ENCODE results near the gene ANO7. TPM values are rescaled to one million over a fixed set of nuclear protein-coding genes. Genes with fewer than 3 reads are reported as not detected.

ANO7 gene
- total RNA-seq, 1 experiment from 2014 or later = 5.2 TPM

DNA sequence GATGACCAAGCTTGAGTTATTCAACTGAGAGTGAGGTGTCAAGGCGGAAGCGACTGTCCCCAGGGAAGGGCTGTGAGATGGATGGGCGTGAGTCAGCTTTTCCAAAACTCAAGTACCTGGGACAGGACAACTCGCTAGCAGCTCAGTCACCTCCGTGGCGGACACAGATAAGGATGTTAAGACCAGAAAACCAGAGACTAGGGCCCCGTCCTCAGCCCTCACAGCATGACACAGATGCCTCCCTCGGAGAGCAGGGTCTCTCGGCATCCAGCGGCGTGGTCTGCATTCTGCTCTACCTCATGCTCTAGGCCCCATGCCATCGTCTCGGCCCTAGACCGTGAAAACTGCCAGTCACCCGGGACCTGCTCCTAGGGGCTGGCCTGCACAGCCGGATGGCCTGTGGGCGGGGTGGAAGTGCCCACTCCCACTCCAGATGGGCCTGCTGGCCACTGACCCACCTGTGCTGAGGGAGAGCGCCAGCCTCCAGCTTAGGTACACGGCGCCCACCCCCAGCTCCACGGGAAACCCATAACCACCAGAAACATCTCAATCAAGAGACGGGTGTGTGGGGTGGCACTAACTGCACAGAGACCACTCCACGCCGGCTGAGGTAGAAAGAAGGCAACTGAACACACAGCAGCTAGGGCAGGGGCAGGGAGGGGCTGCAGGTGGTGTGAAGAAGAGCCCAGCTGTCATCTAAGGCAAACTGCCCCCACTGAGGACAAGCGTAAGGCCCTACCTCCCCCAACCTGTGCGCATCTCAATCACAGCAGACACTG, 39.8 kb downstream of the ANO7 start:
- Histone ChIP-seq H3K23ac (ENCODE audit: insufficient read length, low read depth, low read length) (no peak overlapping the region), H3K56ac (ENCODE audit: insufficient read length, low read depth, low read length) (no peak overlapping the region), H3K4me1 (ENCODE audit: insufficient read depth, low read length) (no peaks in the 10 kb centered on the region), H3K79me2 (ENCODE audit: insufficient read depth, low read length) (no peaks in the 10 kb centered on the region), H3T11ph (ENCODE audit: low read length) (no peak overlapping the region), H3K23me2 (ENCODE audit: insufficient read length, low read depth, low read length, poor library complexity, severe bottlenecking) (no peaks in the 10 kb centered on the region), H2AFZ (ENCODE audit: low read length) (no peak overlapping the region), H2BK120ac (ENCODE audit: low read depth, low read length, poor library complexity, severe bottlenecking) (no peak overlapping the region), H3K27me3 (ENCODE audit: insufficient read depth, low read length) (no peaks in the 10 kb centered on the region), H4K20me1 (ENCODE audit: control insufficient read depth, insufficient read depth, insufficient read length) (peaks cover 2% of the 10 kb centered on the region), H3K9me3 (ENCODE audit: control insufficient read depth, low read depth, low read length) (no peaks in the 10 kb centered on the region), H3K27ac (ENCODE audit: insufficient read length, low read depth, low read length) (no peak overlapping the region), H3K14ac (ENCODE audit: insufficient read depth, low read length) (no peak overlapping the region), H3K9ac (ENCODE audit: extremely low read depth, insufficient read length, low read length) (no peak overlapping the region), H4K91ac (ENCODE audit: insufficient read length, low read depth, low read length) (no peak overlapping the region), H4K5ac (ENCODE audit: insufficient read length, low read depth, low read length) (no peak overlapping the region), H3K79me1 (ENCODE audit: insufficient read depth, low read depth, low read length, poor library complexity, severe bottlenecking) (no peaks in the 10 kb centered on the region), H2BK12ac (ENCODE audit: insufficient read length, low read depth, low read length) (no peak overlapping the region), H3K4me2 (ENCODE audit: insufficient read depth, insufficient read length, low read length) (no peak overlapping the region), H3K18ac (ENCODE audit: insufficient read length, low read depth, low read length) (no peak overlapping the region), H2BK5ac (ENCODE audit: insufficient read length, low read length) (no peak overlapping the region), H4K8ac (replicated peaks; ENCODE audit: insufficient read length, low read depth, low read length) (no peak overlapping the region), H3K4ac (ENCODE audit: low read depth, low read length) (no peak overlapping the region), H2BK20ac (ENCODE audit: low read depth, low read length, poor library complexity, severe bottlenecking) (no peak overlapping the region), H2AK5ac (ENCODE audit: insufficient read length, low read length) (no peak overlapping the region), H2BK15ac (ENCODE audit: low read depth, low read length) (no peak overlapping the region)
- no peak for DNase-seq
- Mint-ChIP-seq H3K27me3 (ENCODE audit: low read depth) (no peaks in the 10 kb centered on the region; the same call in 1 of the 2 replicates), H3K4me1 (peaks cover 4 to 12% of the 10 kb centered on the region in 2 experiments; a peak in 2 of 4 replicates), H3K4me3 (no peak overlapping the region), H3K9me3 (no peaks in the 10 kb centered on the region), H3K36me3 (ENCODE audit: insufficient read depth in 1 of 3, low read depth in 3 of 3) (peaks cover 25 to 75% (median 63%) of the 10 kb centered on the region in 3 experiments; a peak in 6 of 7 replicates), H3K27ac (peak overlapping the region in 2 of 3 experiments; percentile 74 to 77; a peak in 3 of 7 replicates)
- no CpG with 5 or more reads among the region's 26 CpGs for WGBS (ENCODE audit: extremely low coverage, insufficient read length, low lambda C conversion rate)
- TF ChIP-seq, protein P1, sequence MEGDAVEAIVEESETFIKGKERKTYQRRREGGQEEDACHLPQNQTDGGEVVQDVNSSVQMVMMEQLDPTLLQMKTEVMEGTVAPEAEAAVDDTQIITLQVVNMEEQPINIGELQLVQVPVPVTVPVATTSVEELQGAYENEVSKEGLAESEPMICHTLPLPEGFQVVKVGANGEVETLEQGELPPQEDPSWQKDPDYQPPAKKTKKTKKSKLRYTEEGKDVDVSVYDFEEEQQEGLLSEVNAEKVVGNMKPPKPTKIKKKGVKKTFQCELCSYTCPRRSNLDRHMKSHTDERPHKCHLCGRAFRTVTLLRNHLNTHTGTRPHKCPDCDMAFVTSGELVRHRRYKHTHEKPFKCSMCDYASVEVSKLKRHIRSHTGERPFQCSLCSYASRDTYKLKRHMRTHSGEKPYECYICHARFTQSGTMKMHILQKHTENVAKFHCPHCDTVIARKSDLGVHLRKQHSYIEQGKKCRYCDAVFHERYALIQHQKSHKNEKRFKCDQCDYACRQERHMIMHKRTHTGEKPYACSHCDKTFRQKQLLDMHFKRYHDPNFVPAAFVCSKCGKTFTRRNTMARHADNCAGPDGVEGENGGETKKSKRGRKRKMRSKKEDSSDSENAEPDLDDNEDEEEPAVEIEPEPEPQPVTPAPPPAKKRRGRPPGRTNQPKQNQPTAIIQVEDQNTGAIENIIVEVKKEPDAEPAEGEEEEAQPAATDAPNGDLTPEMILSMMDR (conservative IDR thresholded peaks at IDR 0.05) = no peak
